Measurements from ENCODE around the gene IFNLR1. TPM values are rescaled to one million over a fixed set of nuclear protein-coding genes. Genes with fewer than 3 reads are reported as not detected.

Gene IFNLR1
- total and polyA plus RNA-seq, 2 of the 8 experiments (the other 6 are each of a cell fraction or from before 2014, with no cell fraction given): 6.8 to 10.1 TPM

DNA sequence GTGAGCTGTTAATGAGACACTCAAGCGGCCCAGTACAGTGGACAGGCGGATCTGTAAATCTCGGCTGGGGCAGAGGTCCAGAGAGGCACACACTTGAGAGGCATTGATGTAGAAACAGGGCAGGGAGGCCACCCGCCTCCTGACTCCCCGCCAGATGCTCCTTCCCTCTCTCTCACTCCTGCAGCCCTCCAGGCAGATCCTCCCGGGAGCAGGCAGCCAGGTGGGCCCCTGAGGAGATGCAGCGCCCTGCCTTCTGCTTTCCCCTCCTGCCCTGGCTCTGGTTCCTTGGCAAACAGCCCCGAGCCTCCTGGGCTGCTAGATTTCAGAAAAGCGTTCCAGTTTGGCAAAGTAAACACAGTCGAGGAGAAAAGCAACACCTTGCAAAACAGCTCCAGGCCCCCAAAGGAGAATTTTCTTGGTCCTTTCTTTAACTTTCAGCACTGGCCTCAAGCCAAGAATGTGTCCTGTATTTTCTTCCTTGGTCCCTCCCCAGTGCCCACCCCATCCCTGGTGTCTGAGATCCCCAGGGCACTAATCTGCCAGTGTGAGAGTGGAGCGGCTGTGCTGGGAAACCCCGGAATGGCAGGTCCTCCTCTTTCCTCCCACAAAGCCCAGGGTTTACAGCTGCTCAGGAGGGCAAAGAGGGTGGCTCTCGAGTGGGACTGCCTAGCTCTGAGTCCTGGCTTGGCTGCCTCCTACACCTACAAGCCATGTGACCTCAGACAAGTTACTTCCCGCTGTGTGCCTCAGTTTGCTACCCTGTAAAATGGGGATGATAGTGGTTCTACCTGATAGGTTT lies 29.4 kb upstream of the IFNLR1 start:
- H3K79me2 ChIP-seq (ENCODE audit: control insufficient read depth in 1 of 2, insufficient read depth in 2 of 2, low read length in 2 of 2): no peaks in the 10 kb centered on the region
- no peak for FAIRE-seq
- no peak for DNase-seq (ENCODE audit: low read depth in 1 of 2, low spot score in 2 of 2)
- H3K27ac ChIP-seq (ENCODE audit: low read depth, low read length): no peak overlapping the region
- ChIA-PET POLR2A (ENCODE audit: partially characterized antibody) (interaction anchor here (1.2 kb wide), 1 partner anchor 12 kb away, joined by 3 read pairs; no protein-coding TSS in a partner anchor), CTCF (ENCODE audit: partially characterized antibody) (interaction anchor here (1.1 to 2.2 kb wide), 6 partner anchors 12 to 178 kb away, joined by 3 to 5 read pairs (median 4); no protein-coding TSS in a partner anchor)
- no peak overlapping the region for H3K9ac ChIP-seq (replicated peaks in 1 of 4; ENCODE audit: extremely low read depth in 1 of 4, low read depth in 3 of 4, low read length in 3 of 4)
- no peak overlapping the region for H2BK20ac ChIP-seq (ENCODE audit: low read length)
- no peak overlapping the region for H3K4ac ChIP-seq (replicated peaks; ENCODE audit: insufficient read length, low read depth, low read length)
- no peak overlapping the region for H3K23ac ChIP-seq (ENCODE audit: insufficient read length)
- H3K18ac ChIP-seq (ENCODE audit: extremely low read depth, low read length): no peak overlapping the region
- H2BK15ac ChIP-seq (ENCODE audit: low read length): no peak overlapping the region
- no peak overlapping the region for H4K91ac ChIP-seq (replicated peaks; ENCODE audit: insufficient read length, low read length)
- H4K20me1 ChIP-seq (replicated peaks in 1 of 2; ENCODE audit: control insufficient read depth in 1 of 2, insufficient read depth in 2 of 2, low read length in 2 of 2): peaks cover 0 to 2% of the 10 kb centered on the region in 2 experiments
- H3K9me3 ChIP-seq (ENCODE audit: insufficient read depth in 2 of 2, low read depth in 1 of 2, low read length in 1 of 2): peaks cover 0 to 5% of the 10 kb centered on the region in 2 experiments; a peak in 2 of 4 replicates
- H2AFZ ChIP-seq (ENCODE audit: low read length): no peak overlapping the region
- no peak overlapping the region for H2AK5ac ChIP-seq (ENCODE audit: low read depth, low read length)
- H3K23me2 ChIP-seq (ENCODE audit: low read depth, low read length): peaks cover 6% of the 10 kb centered on the region; the same call in 1 of the 2 replicates
- no peaks in the 10 kb centered on the region for H3K36me3 ChIP-seq (ENCODE audit: control insufficient read depth in 2 of 4, insufficient read depth in 4 of 4, low read length in 3 of 4)
- no peak overlapping the region for H2BK120ac ChIP-seq (replicated peaks; ENCODE audit: low read depth, low read length)
- peak overlapping the region; percentile 30 for H4K8ac ChIP-seq (ENCODE audit: extremely low read depth, insufficient read depth, low read length)
- no peak overlapping the region for H3K4me3 ChIP-seq (ENCODE audit: extremely low read depth in 1 of 4, insufficient read depth in 2 of 4, low read depth in 3 of 4, low read length in 4 of 4)
- H2BK12ac ChIP-seq (ENCODE audit: low read depth, low read length): no peak overlapping the region
- H4K5ac ChIP-seq (ENCODE audit: insufficient read length, low read depth, low read length): no peak overlapping the region
- WGBS, 2 experiments (ENCODE audit: extremely low coverage in 1 of 2, insufficient coverage in 1 of 2, insufficient read length in 1 of 2, insufficient replicate concordance in 2 of 2, low coverage in 1 of 2, low lambda C conversion rate in 2 of 2, missing lambda C conversion rate in 1 of 2): 68% methylated on average over 9 of the region's 14 CpGs; no CpG with 5 or more reads in 1 of the 2 experiments
- no peaks in the 10 kb centered on the region for H3K27me3 ChIP-seq (replicated peaks in 1 of 4; ENCODE audit: control insufficient read depth in 3 of 4, extremely low read depth in 1 of 4, insufficient read depth in 3 of 4, low read length in 3 of 4)
- H3K14ac ChIP-seq (ENCODE audit: insufficient read length): no peak overlapping the region
- peaks cover 0 to 6% (median 2%) of the 10 kb centered on the region in 4 experiments; a peak in 3 of 7 replicates for H3K4me1 ChIP-seq (replicated peaks in 1 of 4; ENCODE audit: control insufficient read depth in 3 of 4, insufficient read depth in 4 of 4, low read length in 3 of 4)
- no peak overlapping the region for H3K56ac ChIP-seq (replicated peaks; ENCODE audit: insufficient read length, low read depth, low read length)
- no peak overlapping the region; a peak in 1 of 4 replicates for H3K4me2 ChIP-seq (ENCODE audit: insufficient read depth in 1 of 2, low read depth in 2 of 2, low read length in 2 of 2)
- H3K79me1 ChIP-seq (ENCODE audit: low read depth, low read length): no peaks in the 10 kb centered on the region
- H2BK5ac ChIP-seq (ENCODE audit: low read depth, low read length): no peak overlapping the region; the same call in 1 of the 2 replicates
- TF ChIP-seq ASH2L (IDR thresholded peaks at IDR 0.05; ENCODE audit: low read length): no peak
- peak in 1 of 2 experiments; percentile 44; a peak in 1 of 4 replicates for TF ChIP-seq HDAC2 (IDR thresholded peaks at IDR 0.05; ENCODE audit: borderline replicate concordance in 1 of 2, low read depth in 2 of 2, low read length in 2 of 2)
- 0 out of 2 replicates have a peak, but pooled peaks have one; percentile 38 for TF ChIP-seq TBP (IDR thresholded peaks at IDR 0.05; ENCODE audit: low read depth, low read length)
- TF ChIP-seq NANOG (IDR thresholded peaks at IDR 0.05; ENCODE audit: insufficient read depth, low read depth, low read length, poor library complexity, severe bottlenecking): no peak
- TF ChIP-seq SAP30 (IDR thresholded peaks at IDR 0.05; ENCODE audit: insufficient read depth, insufficient replicate concordance, low read length): no peak
- peak; percentile 87 for TF ChIP-seq KDM1A (IDR thresholded peaks at IDR 0.05; ENCODE audit: borderline replicate concordance, low read length)
- peak in 1 of 2 experiments; percentile 3; a peak in 1 of 4 replicates for TF ChIP-seq RAD21 (IDR thresholded peaks at IDR 0.05 in 1 of 2, conservative IDR thresholded peaks at IDR 0.05 in 1 of 2; ENCODE audit: low read depth in 2 of 2, low read length in 2 of 2)
- TF ChIP-seq, protein P1, sequence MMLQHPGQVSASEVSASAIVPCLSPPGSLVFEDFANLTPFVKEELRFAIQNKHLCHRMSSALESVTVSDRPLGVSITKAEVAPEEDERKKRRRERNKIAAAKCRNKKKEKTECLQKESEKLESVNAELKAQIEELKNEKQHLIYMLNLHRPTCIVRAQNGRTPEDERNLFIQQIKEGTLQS (IDR thresholded peaks at IDR 0.05; ENCODE audit: insufficient read depth, low read depth, low read length): no peak
- no peak for TF ChIP-seq EP300 (IDR thresholded peaks at IDR 0.05; ENCODE audit: borderline replicate concordance in 1 of 2, low read depth in 2 of 2, low read length in 2 of 2)

All from H1 (cell line).